Measurements from ENCODE around the gene TMPRSS13. TPM values are rescaled to one million over a fixed set of nuclear protein-coding genes. Genes with fewer than 3 reads are reported as not detected.
A peak's percentile ranks its signal among the peaks of the same experiment; 100 is the strongest.

The TMPRSS13 gene
- total and polyA plus RNA-seq, 5 donors: 0.07 to 0.11 TPM; not detected in 3

GRCh38 chr11:117969160-117969991 is 40.2 kb upstream of the TMPRSS13 start:
- ATAC-seq: no peak
- Histone ChIP-seq H3K9me3 (ENCODE audit: control insufficient read depth, low read length) (no peaks in the 10 kb centered on the region), H3K4me3 (ENCODE audit: low read length) (no peak overlapping the region), H3K4me1 (ENCODE audit: control insufficient read depth, insufficient read depth, low read length) (no peaks in the 10 kb centered on the region), H3K27me3 (ENCODE audit: control insufficient read depth, insufficient read depth) (no peaks in the 10 kb centered on the region), H3K27ac (ENCODE audit: low read length) (no peak overlapping the region)
- no peak for DNase-seq
- 93% methylated on average over 5 of the region's 5 CpGs for WGBS
- intact Hi-C loops (cut with DNase I): no loop called here

- ATAC-seq (no peak), DNase-seq (no peak)
- Histone ChIP-seq H3K27ac (ENCODE audit: low read length) (no peak overlapping the region), H3K4me3 (ENCODE audit: low read length) (no peak overlapping the region), H3K9me3 (ENCODE audit: control insufficient read depth, low read length) (no peaks in the 10 kb centered on the region), H3K4me1 (ENCODE audit: control insufficient read depth, insufficient read depth, low read length) (no peaks in the 10 kb centered on the region), H3K27me3 (ENCODE audit: control insufficient read depth, insufficient read depth) (no peaks in the 10 kb centered on the region)
- intact Hi-C loops (cut with DNase I): no loop called here
- WGBS: 71% methylated on average over 8 of the region's 8 CpGs
These were observed 37.7 kb upstream of the TMPRSS13 start for GRCh38 chr11:117966908-117967307.

GRCh38 chr11:117962826-117963225 is 33.6 kb upstream of the TMPRSS13 start:
- no peaks in the 10 kb centered on the region for H3K9me3 ChIP-seq (ENCODE audit: control insufficient read depth, low read length)
- no peak for DNase-seq
- no peak overlapping the region for H3K4me3 ChIP-seq (ENCODE audit: low read length)
- 97% methylated on average over 3 of the region's 3 CpGs for WGBS
- ATAC-seq: no peak
- H3K27me3 ChIP-seq (ENCODE audit: control insufficient read depth, insufficient read depth): no peaks in the 10 kb centered on the region
- no peak overlapping the region for H3K27ac ChIP-seq (ENCODE audit: low read length)
- H3K4me1 ChIP-seq (ENCODE audit: control insufficient read depth, insufficient read depth, low read length): no peaks in the 10 kb centered on the region
- intact Hi-C loops (cut with DNase I): no loop called here

- DNase-seq (no peak), ATAC-seq (no peak)
- no peak overlapping the region for H3K4me3 ChIP-seq (ENCODE audit: low read length)
These were observed 32.7 kb upstream of the TMPRSS13 start for GRCh38 chr11:117961896-117962295.

GRCh38 chr11:117960406-117960805 is 31.2 kb upstream of the TMPRSS13 start:
- Histone ChIP-seq H3K9me3 (ENCODE audit: control insufficient read depth, low read length) (no peaks in the 10 kb centered on the region), H3K27me3 (ENCODE audit: control insufficient read depth, insufficient read depth) (no peaks in the 10 kb centered on the region), H3K27ac (ENCODE audit: low read length) (no peak overlapping the region), H3K4me1 (ENCODE audit: control insufficient read depth, insufficient read depth, low read length) (no peaks in the 10 kb centered on the region), H3K4me3 (ENCODE audit: low read length) (no peak overlapping the region)
- DNase-seq (no peak), ATAC-seq (no peak)
- 78% methylated on average over 1 of the region's 1 CpG for WGBS
- intact Hi-C loops (cut with DNase I): no loop called here

More at GRCh38 chr11:117961896-117962295, 32.7 kb upstream of the TMPRSS13 start:
- Histone ChIP-seq H3K9me3 (ENCODE audit: control insufficient read depth, low read length) (no peaks in the 10 kb centered on the region), H3K4me1 (ENCODE audit: control insufficient read depth, insufficient read depth, low read length) (no peaks in the 10 kb centered on the region), H3K27ac (ENCODE audit: low read length) (no peak overlapping the region), H3K27me3 (ENCODE audit: control insufficient read depth, insufficient read depth) (no peaks in the 10 kb centered on the region)
- 82% methylated on average over 10 of the region's 10 CpGs for WGBS
- intact Hi-C loops (cut with DNase I): no loop called here

GRCh38 chr11:117959438-117960149 is 30.4 kb upstream of the TMPRSS13 start:
- Histone ChIP-seq H3K27ac (ENCODE audit: low read length) (no peak overlapping the region), H3K4me1 (ENCODE audit: control insufficient read depth, insufficient read depth, low read length) (no peaks in the 10 kb centered on the region), H3K9me3 (ENCODE audit: control insufficient read depth, low read length) (no peaks in the 10 kb centered on the region), H3K27me3 (ENCODE audit: control insufficient read depth, insufficient read depth) (no peaks in the 10 kb centered on the region), H3K4me3 (ENCODE audit: low read length) (no peak overlapping the region)
- intact Hi-C loops (cut with DNase I): no loop called here
- ATAC-seq (peak in 1 of 2 donors; percentile 42), DNase-seq (no peak)
- WGBS: 49% methylated on average over 1 of the region's 1 CpG

GRCh38 chr11:117958949-117959348 is 29.7 kb upstream of the TMPRSS13 start:
- intact Hi-C loops (cut with DNase I): no loop called here
- ATAC-seq: peak; percentile 41 to 57
- Histone ChIP-seq H3K27me3 (ENCODE audit: control insufficient read depth, insufficient read depth) (no peaks in the 10 kb centered on the region), H3K9me3 (ENCODE audit: control insufficient read depth, low read length) (no peaks in the 10 kb centered on the region), H3K4me3 (ENCODE audit: low read length) (no peak overlapping the region), H3K27ac (ENCODE audit: low read length) (no peak overlapping the region), H3K4me1 (ENCODE audit: control insufficient read depth, insufficient read depth, low read length) (no peaks in the 10 kb centered on the region)
- no peak for DNase-seq
- 96% methylated on average over 1 of the region's 1 CpG for WGBS

- Histone ChIP-seq H3K4me1 (ENCODE audit: control insufficient read depth, insufficient read depth, low read length) (no peaks in the 10 kb centered on the region), H3K9me3 (ENCODE audit: control insufficient read depth, low read length) (no peaks in the 10 kb centered on the region), H3K27me3 (ENCODE audit: control insufficient read depth, insufficient read depth) (no peaks in the 10 kb centered on the region), H3K4me3 (ENCODE audit: low read length) (no peak overlapping the region), H3K27ac (ENCODE audit: low read length) (no peak overlapping the region)
- peak in 1 of 2 donors; percentile 62 for ATAC-seq
- no peak for DNase-seq
- 95% methylated on average over 3 of the region's 3 CpGs for WGBS
- intact Hi-C loops (cut with DNase I): loop anchor here in 2 of 4 donors (5.0 kb wide), 2 partner anchors 99 to 111 kb away; no protein-coding TSS in a partner anchor
These were observed 23.9 kb upstream of the TMPRSS13 start for GRCh38 chr11:117953024-117953671.

GRCh38 chr11:117950993-117951961 is 22.1 kb upstream of the TMPRSS13 start:
- WGBS: 90% methylated on average over 15 of the region's 15 CpGs
- Histone ChIP-seq H3K27me3 (ENCODE audit: control insufficient read depth, insufficient read depth) (no peaks in the 10 kb centered on the region), H3K27ac (ENCODE audit: low read length) (no peak overlapping the region), H3K4me1 (ENCODE audit: control insufficient read depth, insufficient read depth, low read length) (no peaks in the 10 kb centered on the region), H3K4me3 (ENCODE audit: low read length) (no peak overlapping the region), H3K9me3 (ENCODE audit: control insufficient read depth, low read length) (no peaks in the 10 kb centered on the region)
- DNase-seq: no peak
- intact Hi-C loops (cut with DNase I): loop anchor here in 2 of 4 donors (5.0 kb wide), 2 partner anchors 101 to 109 kb away; no protein-coding TSS in a partner anchor
- ATAC-seq: no peak

GRCh38 chr11:117950301-117950700 is 21.1 kb upstream of the TMPRSS13 start:
- ATAC-seq: no peak
- DNase-seq: no peak
- no peak overlapping the region for H3K4me3 ChIP-seq (ENCODE audit: low read length)
- no peaks in the 10 kb centered on the region for H3K4me1 ChIP-seq (ENCODE audit: control insufficient read depth, insufficient read depth, low read length)
- intact Hi-C loops (cut with DNase I): loop anchor here in 2 of 4 donors (5.0 kb wide), 2 partner anchors 102 to 108 kb away; no protein-coding TSS in a partner anchor
- no peak overlapping the region for H3K27ac ChIP-seq (ENCODE audit: low read length)
- H3K9me3 ChIP-seq (ENCODE audit: control insufficient read depth, low read length): no peaks in the 10 kb centered on the region
- 10% methylated on average over 5 of the region's 5 CpGs for WGBS
- no peaks in the 10 kb centered on the region for H3K27me3 ChIP-seq (ENCODE audit: control insufficient read depth, insufficient read depth)

Data from right cardiac atrium (tissue), 5 donors.